Liver (tissue), 3 donors: Measurements from ENCODE around the gene ST3GAL2.

ENCODE experiments used
- EGR1 ChIP-seq, 2 donors: IDR thresholded peaks; 2 replicates each; pipeline ENCODE4 v1.6.1; 2016 to 2018; ENCODE audit warnings: antibody characterized with exemption in 2 of 2, low read depth in 2 of 2
- JUND ChIP-seq, 2 donors: IDR thresholded peaks; 2 replicates each; pipeline ENCODE4 v1.6.1; 2016; ENCODE audit warnings: antibody characterized with exemption in 2 of 2
- RAD21 ChIP-seq, 2 donors: IDR thresholded peaks; 2 replicates each; pipeline ENCODE4 v1.6.1; 2016; ENCODE audit warnings: antibody characterized with exemption in 2 of 2, mild to moderate bottlenecking in 2 of 2
- TAF1 ChIP-seq: conservative IDR thresholded peaks from 2 replicates; pipeline ENCODE4 v1.6.1; 2016; ENCODE audit warnings: antibody characterized with exemption, mild to moderate bottlenecking
- YY1 ChIP-seq: IDR thresholded peaks from 2 replicates; pipeline ENCODE4 v1.6.1; 2016; ENCODE audit warnings: antibody characterized with exemption, mild to moderate bottlenecking
- TF ChIP-seq, protein P1 (sequence below): fragments of 150-350 bp; IDR thresholded peaks from 2 replicates; pipeline ENCODE4 v1.5.1; 2017; ENCODE audit warnings: improper control_type of control experiment, low read depth, low read length; ENCODE audit not compliant: missing input control
- TF ChIP-seq, protein P2 (sequence below): IDR thresholded peaks from 2 replicates; pipeline ENCODE4 v1.6.1; 2016; ENCODE audit warnings: antibody characterized with exemption
- TF ChIP-seq, protein P3 (sequence below): IDR thresholded peaks from 2 replicates; pipeline ENCODE4 v1.6.1; 2016; ENCODE audit warnings: antibody characterized with exemption
- TF ChIP-seq, protein P4 (sequence below): IDR thresholded peaks from 2 replicates; pipeline ENCODE4 v1.6.1; 2016; ENCODE audit warnings: antibody characterized with exemption, mild to moderate bottlenecking
- donor health status: healthy.
- donor health status: healthy.

DNA sequence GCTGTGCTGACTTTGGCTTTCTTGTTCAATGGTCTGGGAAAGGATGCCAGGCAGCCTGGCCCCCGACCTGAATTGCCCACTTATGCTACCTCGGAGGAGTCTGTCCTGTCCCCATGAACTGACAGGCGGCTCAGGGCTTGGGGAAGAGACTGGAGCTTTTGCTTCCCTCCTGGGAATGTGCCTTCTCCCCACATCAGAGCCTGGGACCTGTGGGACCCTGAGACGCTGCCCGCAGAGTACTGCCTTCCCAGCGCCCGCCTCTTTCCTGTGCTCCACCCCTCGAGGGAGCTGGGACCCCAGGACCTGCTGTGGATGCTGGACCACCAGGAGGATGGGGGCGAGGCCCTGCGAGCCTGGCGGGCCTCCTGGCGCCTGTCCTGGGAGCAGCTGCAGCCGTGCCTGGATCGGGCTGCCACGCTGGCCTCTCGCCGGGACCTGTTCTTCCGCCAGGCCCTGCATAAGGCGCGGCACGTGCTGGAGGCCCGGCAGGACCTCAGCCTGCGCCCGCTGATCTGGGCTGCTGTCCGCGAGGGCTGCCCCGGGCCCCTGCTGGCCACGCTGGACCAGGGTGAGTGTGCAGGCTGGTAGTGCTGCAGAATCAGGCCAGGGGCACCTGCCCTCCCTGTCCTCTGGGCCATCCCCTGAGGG lies 34.0 kb upstream of the ST3GAL2 start:
- TF ChIP-seq RAD21 (IDR thresholded peaks at IDR 0.05), result no peak
- no peak for TF ChIP-seq TAF1
- TF ChIP-seq, protein P1, sequence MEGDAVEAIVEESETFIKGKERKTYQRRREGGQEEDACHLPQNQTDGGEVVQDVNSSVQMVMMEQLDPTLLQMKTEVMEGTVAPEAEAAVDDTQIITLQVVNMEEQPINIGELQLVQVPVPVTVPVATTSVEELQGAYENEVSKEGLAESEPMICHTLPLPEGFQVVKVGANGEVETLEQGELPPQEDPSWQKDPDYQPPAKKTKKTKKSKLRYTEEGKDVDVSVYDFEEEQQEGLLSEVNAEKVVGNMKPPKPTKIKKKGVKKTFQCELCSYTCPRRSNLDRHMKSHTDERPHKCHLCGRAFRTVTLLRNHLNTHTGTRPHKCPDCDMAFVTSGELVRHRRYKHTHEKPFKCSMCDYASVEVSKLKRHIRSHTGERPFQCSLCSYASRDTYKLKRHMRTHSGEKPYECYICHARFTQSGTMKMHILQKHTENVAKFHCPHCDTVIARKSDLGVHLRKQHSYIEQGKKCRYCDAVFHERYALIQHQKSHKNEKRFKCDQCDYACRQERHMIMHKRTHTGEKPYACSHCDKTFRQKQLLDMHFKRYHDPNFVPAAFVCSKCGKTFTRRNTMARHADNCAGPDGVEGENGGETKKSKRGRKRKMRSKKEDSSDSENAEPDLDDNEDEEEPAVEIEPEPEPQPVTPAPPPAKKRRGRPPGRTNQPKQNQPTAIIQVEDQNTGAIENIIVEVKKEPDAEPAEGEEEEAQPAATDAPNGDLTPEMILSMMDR, result no peak
- TF ChIP-seq, protein P2, sequence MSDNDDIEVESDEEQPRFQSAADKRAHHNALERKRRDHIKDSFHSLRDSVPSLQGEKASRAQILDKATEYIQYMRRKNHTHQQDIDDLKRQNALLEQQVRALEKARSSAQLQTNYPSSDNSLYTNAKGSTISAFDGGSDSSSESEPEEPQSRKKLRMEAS, result no peak
- TF ChIP-seq, protein P3, sequence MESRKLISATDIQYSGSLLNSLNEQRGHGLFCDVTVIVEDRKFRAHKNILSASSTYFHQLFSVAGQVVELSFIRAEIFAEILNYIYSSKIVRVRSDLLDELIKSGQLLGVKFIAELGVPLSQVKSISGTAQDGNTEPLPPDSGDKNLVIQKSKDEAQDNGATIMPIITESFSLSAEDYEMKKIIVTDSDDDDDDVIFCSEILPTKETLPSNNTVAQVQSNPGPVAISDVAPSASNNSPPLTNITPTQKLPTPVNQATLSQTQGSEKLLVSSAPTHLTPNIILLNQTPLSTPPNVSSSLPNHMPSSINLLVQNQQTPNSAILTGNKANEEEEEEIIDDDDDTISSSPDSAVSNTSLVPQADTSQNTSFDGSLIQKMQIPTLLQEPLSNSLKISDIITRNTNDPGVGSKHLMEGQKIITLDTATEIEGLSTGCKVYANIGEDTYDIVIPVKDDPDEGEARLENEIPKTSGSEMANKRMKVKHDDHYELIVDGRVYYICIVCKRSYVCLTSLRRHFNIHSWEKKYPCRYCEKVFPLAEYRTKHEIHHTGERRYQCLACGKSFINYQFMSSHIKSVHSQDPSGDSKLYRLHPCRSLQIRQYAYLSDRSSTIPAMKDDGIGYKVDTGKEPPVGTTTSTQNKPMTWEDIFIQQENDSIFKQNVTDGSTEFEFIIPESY, result no peak
- TF ChIP-seq JUND (IDR thresholded peaks at IDR 0.05), result no peak
- TF ChIP-seq EGR1 (IDR thresholded peaks at IDR 0.05; ENCODE audit: low read depth in 2 of 2), result no peak
- no peak for TF ChIP-seq YY1
- TF ChIP-seq, protein P4, sequence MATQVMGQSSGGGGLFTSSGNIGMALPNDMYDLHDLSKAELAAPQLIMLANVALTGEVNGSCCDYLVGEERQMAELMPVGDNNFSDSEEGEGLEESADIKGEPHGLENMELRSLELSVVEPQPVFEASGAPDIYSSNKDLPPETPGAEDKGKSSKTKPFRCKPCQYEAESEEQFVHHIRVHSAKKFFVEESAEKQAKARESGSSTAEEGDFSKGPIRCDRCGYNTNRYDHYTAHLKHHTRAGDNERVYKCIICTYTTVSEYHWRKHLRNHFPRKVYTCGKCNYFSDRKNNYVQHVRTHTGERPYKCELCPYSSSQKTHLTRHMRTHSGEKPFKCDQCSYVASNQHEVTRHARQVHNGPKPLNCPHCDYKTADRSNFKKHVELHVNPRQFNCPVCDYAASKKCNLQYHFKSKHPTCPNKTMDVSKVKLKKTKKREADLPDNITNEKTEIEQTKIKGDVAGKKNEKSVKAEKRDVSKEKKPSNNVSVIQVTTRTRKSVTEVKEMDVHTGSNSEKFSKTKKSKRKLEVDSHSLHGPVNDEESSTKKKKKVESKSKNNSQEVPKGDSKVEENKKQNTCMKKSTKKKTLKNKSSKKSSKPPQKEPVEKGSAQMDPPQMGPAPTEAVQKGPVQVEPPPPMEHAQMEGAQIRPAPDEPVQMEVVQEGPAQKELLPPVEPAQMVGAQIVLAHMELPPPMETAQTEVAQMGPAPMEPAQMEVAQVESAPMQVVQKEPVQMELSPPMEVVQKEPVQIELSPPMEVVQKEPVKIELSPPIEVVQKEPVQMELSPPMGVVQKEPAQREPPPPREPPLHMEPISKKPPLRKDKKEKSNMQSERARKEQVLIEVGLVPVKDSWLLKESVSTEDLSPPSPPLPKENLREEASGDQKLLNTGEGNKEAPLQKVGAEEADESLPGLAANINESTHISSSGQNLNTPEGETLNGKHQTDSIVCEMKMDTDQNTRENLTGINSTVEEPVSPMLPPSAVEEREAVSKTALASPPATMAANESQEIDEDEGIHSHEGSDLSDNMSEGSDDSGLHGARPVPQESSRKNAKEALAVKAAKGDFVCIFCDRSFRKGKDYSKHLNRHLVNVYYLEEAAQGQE, result no peak
